ENCODE results near the gene MCFD2. TPM values are rescaled to one million over a fixed set of nuclear protein-coding genes. Genes with fewer than 3 reads are reported as not detected.

The MCFD2 gene
- total and polyA plus RNA-seq, 10 donors: 10.3 to 112 (median 65.5) TPM

- 91 to 97% (median 95%) methylated on average over 2 of the region's 2 CpGs for WGBS, 5 donors
Observed at GRCh38 chr2:46926863-46927262, 11.3 kb upstream of the MCFD2 start.

GRCh38 chr2:46925474-46926351 lies 10.1 kb upstream of the MCFD2 start:
- WGBS, 5 donors: 89 to 96% (median 91%) methylated on average over 6 of the region's 6 CpGs
- intact Hi-C loops (cut with DNase I; ENCODE audit: low total_unique reads): no loop called here

More at GRCh38 chr2:46926863-46927262, 11.3 kb upstream of the MCFD2 start:
- TF ChIP-seq CTCF (IDR thresholded peaks at IDR 0.05 in 8 of 11, conservative IDR thresholded peaks at IDR 0.05 in 3 of 11) (no peak), POLR2A (IDR thresholded peaks at IDR 0.05) (no peak), POLR2AphosphoS5 (IDR thresholded peaks at IDR 0.05) (no peak)
- no peak for DNase-seq
- intact Hi-C loops (cut with DNase I; ENCODE audit: low total_unique reads): no loop called here
- Histone ChIP-seq H3K4me3 (no peak overlapping the region), H3K27me3 (replicated peaks in 1 of 7) (no peaks in the 10 kb centered on the region), H3K27ac (no peak overlapping the region), H3K4me1 (peaks cover 0 to 2% (median 0%) of the 10 kb centered on the region in 6 donors), H3K9me3 (peaks cover 0 to 17% (median 12%) of the 10 kb centered on the region in 8 donors), H3K36me3 (peaks cover 0 to 5% (median 0%) of the 10 kb centered on the region in 6 donors)

GRCh38 chr2:46924608-46925007 lies 9.0 kb upstream of the MCFD2 start:
- DNase-seq: no peak
- TF ChIP-seq CTCF (IDR thresholded peaks at IDR 0.05 in 8 of 11, conservative IDR thresholded peaks at IDR 0.05 in 3 of 11) (no peak), POLR2A (IDR thresholded peaks at IDR 0.05) (no peak), POLR2AphosphoS5 (IDR thresholded peaks at IDR 0.05) (no peak)
- Histone ChIP-seq H3K27ac (no peak overlapping the region), H3K27me3 (replicated peaks in 1 of 7) (no peaks in the 10 kb centered on the region), H3K4me3 (no peak overlapping the region), H3K9me3 (peaks cover 0 to 17% (median 12%) of the 10 kb centered on the region in 8 donors), H3K4me1 (peaks cover 0 to 3% (median 0%) of the 10 kb centered on the region in 6 donors), H3K36me3 (peaks cover 0 to 5% (median 0%) of the 10 kb centered on the region in 6 donors)
- WGBS, 5 donors: 94 to 98% (median 97%) methylated on average over 5 of the region's 5 CpGs
- intact Hi-C loops (cut with DNase I; ENCODE audit: low total_unique reads): no loop called here

More at GRCh38 chr2:46925474-46926351, 10.1 kb upstream of the MCFD2 start:
- no peaks in the 10 kb centered on the region for H3K27me3 ChIP-seq (replicated peaks in 1 of 7)
- peaks cover 0 to 5% (median 0%) of the 10 kb centered on the region in 6 donors for H3K36me3 ChIP-seq
- H3K27ac ChIP-seq: no peak overlapping the region
- DNase-seq: no peak
- no peak overlapping the region for H3K4me3 ChIP-seq
- H3K9me3 ChIP-seq: peaks cover 0 to 17% (median 12%) of the 10 kb centered on the region in 8 donors
- TF ChIP-seq POLR2A (IDR thresholded peaks at IDR 0.05) (no peak), POLR2AphosphoS5 (IDR thresholded peaks at IDR 0.05) (no peak), CTCF (IDR thresholded peaks at IDR 0.05 in 8 of 11, conservative IDR thresholded peaks at IDR 0.05 in 3 of 11) (no peak)
- H3K4me1 ChIP-seq: no peaks in the 10 kb centered on the region

GRCh38 chr2:46924038-46924437 lies 8.4 kb upstream of the MCFD2 start:
- WGBS, 5 donors: 90 to 100% (median 96%) methylated on average over 2 of the region's 2 CpGs
- no peak for TF ChIP-seq POLR2A (IDR thresholded peaks at IDR 0.05)
- TF ChIP-seq CTCF (IDR thresholded peaks at IDR 0.05 in 8 of 11, conservative IDR thresholded peaks at IDR 0.05 in 3 of 11): no peak
- TF ChIP-seq POLR2AphosphoS5 (IDR thresholded peaks at IDR 0.05): no peak

More at GRCh38 chr2:46924038-46924437, 8.4 kb upstream of the MCFD2 start:
- no peak overlapping the region for H3K27ac ChIP-seq
- H3K4me1 ChIP-seq: peaks cover 0 to 9% (median 0%) of the 10 kb centered on the region in 6 donors
- H3K9me3 ChIP-seq: peaks cover 0 to 17% (median 12%) of the 10 kb centered on the region in 8 donors
- intact Hi-C loops (cut with DNase I; ENCODE audit: low total_unique reads): no loop called here
- no peak overlapping the region for H3K4me3 ChIP-seq
- no peak for DNase-seq
- H3K36me3 ChIP-seq: peaks cover 0 to 5% (median 0%) of the 10 kb centered on the region in 6 donors
- H3K27me3 ChIP-seq (replicated peaks in 1 of 7): no peaks in the 10 kb centered on the region
